ENCODE measurements around the gene LHFPL2.

DNA sequence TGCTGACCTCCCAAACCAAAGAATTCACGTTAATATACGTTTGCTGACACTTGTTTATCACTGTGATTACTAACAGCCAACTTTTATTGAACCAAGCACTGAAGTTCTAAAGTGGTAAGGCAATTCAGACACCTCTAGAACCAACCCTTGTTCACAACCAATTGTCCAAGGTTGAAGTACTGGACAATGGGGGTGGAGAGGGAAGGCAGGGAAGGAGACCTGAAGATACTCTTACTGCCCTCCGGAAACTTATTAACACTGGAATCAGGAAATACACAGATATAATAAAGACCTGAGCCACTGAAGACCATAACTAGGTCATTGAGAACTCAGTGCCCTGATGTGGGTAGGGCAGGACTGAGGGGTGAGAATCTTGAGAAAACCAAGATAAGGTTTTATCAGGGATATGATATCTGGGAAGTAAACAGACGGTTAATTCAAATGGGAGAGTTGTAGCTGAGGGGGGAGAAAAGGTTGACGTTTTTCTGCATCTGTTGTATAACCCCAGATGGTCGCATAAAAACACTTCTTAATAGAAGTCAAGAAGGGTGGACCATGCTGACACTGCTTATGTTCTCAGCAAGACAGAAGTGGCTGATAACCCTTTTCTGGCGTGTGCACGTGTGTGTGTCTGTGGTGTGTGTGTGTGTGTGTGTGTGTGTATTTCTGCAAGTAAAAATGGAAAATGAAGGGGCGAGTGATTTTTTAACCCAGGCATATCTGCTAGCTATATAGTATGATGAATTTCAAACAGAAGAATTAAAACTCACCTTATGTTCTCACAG is 125.9 kb downstream of the LHFPL2 start:
- no peak for TF ChIP-seq GATA2 (IDR thresholded peaks at IDR 0.05; ENCODE audit: low read depth, low read length)
- no peak for TF ChIP-seq GATA3 (IDR thresholded peaks at IDR 0.05; ENCODE audit: low read depth, low read length)

Measured in SH-SY5Y (cell line).